ENCODE results near the gene SLC27A2.

SLC27A2 gene

DNA sequence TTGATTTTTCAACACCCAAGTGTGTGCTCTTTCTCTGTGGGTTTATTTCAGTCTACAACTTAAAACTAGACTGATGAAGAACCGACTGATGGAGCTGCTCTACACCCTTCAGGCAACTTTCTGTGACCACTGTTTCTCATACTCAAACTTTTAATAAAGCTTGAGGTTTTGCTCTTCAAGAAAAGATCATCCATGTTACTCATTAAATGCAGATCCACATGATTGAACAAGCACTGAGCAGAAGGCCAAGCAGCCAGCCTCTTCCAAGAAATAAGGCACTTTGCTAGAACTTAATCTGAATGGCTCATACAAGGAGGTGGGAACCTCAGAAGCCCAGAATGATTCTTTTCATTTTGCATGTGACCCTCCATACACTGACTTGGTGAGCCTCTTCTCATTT, 8.7 kb downstream of the SLC27A2 start:
- no peak for DNase-seq (ENCODE audit: low spot score)

- DNase-seq (ENCODE audit: low spot score): no peak
Observed at GRCh38 chr15:50192164-50192563, 10.2 kb downstream of the SLC27A2 start.

- DNase-seq (ENCODE audit: low spot score): no peak
Observed at GRCh38 chr15:50192926-50193620, 11.1 kb downstream of the SLC27A2 start.

DNA sequence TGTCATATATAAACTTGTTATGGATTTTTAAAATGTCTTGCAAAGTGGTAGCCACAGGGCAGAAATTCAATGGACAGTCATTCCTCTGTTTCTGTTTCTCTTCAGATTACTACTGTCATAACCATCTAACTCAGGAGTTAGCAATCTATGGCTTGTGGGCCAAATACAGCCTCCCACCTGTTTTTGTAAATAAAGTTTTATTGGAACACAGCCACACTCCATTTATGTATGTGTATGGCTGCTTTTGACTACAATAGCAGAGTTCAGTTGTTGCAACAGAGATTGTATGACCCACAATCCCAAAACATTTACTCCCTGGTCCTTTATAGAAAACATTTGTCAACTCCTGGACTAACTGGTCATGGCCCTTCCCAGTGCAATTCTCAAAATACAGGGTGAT, 20.0 kb downstream of the SLC27A2 start:
- no peak for DNase-seq (ENCODE audit: low spot score)

DNA sequence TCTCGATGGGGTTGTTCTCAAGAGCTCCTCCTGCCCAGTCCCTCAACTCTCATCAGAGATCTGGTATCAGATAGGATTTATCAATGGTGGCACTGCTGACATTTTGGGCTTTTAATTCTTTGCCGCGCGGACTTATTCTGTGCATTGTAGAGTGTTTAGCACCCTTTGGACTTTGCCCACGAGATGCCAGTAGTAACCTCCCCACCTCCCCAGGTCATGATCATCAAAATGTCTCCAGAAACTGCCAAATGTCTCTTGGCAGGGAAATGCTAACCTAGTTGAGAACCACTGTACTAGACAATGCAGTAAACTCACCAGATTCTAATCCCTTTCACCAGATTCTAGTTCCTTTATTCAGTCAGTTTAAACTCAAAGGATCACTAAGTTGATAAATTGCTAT, 24.0 kb downstream of the SLC27A2 start:
- DNase-seq (ENCODE audit: low spot score): no peak

GRCh38 chr15:50209809-50210208, 27.8 kb downstream of the SLC27A2 start:
- no peak for DNase-seq (ENCODE audit: low spot score)

DNA sequence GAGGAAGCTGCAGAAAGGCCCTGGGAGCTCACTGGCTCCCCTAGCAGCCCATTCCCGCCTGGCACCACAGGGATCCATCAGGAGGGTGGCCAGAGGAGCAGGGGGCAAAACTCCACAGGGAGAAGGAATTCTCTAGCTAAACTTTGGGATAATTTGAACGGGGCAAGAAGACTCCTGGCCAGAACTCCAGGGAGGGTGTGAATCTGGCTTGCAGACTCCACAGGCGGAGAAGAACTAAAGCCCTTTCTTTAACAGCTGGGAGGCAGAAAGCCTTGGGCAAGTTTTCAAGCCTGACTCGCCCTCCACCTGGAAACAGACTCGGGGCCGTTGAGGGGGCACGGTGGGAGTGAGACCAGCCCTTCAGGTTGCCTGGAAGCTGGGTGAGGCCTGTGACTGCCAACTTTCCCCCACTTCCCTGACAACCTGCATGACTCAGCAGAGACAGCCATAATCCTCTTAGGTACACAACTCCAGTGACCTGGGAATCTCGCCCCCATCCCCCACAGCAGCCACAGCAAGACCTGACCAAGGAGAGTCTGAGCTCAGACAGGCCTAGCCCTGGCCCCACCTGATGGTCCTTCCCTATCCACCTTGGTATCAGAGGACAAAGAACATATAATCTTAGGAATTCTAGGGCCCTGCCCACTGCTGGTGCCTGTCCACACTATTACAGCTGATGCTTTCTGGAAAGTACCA, 28.6 kb downstream of the SLC27A2 start:
- DNase-seq (ENCODE audit: low spot score): no peak

DNA sequence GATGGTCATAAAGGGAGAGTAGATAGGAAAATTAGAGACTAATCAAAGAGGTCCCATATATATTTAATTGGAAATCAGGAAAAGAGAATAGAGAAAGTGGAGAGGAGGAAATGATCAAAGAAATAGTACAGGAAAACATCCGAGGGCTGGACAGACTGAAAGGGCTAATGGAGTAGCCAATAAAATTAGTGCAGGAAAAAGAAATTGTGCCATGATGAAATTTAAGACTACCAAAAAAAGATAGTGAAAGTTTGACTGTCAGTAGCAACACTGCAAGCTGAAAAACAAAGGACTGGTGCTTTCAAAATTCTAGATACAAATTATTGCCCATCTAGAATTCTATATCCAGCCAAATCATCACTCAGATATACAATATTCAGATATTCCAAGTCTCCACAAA, 36.3 kb downstream of the SLC27A2 start:
- no peak for DNase-seq (ENCODE audit: low spot score)

DNA sequence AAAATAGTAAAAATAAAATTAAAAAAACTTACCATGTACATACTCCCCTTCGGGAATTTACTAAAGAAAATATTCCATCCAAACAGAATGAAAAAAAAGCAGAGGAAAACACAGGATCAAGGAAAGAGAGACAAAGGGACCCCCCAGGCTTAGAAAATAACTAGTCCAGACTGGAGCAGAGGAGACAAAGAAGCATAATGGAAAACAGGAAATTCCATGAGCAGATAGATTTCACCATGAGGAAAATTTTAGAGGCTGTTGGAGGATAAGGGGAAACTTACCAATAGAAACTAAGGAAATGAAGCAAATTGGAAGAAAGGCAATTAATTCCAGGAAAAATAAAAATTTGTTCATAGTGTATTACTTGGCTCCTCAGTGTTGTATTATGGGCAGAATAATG, 36.7 kb downstream of the SLC27A2 start:
- DNase-seq (ENCODE audit: low spot score): no peak

GRCh38 chr15:50219820-50220219, 37.8 kb downstream of the SLC27A2 start:
- DNase-seq (ENCODE audit: low spot score): no peak

DNA sequence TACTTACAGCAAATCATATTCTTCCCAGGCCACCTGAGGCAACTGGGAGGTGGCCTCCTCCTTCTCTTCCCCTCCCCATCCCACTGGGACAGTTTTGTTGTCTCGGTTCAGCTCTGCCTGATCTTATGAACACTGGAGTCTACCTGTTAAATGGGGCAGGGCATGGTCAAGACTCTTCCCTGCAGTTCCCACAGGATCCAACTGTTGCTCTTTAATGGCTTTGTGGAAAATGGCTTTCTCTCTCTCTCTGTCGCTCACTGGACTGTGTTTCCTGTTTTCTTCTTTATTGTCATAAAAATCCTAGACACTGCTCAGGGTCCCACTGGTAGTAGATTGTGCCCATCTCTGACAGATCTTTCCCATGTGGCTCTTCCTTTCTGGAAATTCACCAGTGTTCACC, 40.2 kb downstream of the SLC27A2 start:
- no peak for DNase-seq (ENCODE audit: low spot score)

GRCh38 chr15:50224606-50225005, 42.6 kb downstream of the SLC27A2 start:
- no peak for DNase-seq (ENCODE audit: low spot score)

DNA sequence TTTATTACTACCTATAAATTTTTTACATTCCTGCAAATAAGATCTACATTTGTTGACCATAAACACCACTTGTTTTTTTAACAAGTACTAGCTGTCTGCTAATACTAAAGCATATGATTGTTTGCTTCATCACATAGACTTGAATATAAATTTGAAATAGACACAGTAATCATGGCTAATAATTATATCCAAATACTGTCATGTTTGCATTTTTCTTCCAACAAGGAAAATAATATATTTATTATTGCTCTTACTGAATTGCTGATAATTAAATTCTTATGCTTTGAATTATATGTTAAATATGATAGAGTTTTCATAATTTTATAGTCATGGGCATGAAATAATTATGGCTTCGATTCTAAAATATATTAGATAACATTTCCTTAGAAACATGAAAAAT, 43.1 kb downstream of the SLC27A2 start:
- DNase-seq (ENCODE audit: low spot score): no peak

- DNase-seq (ENCODE audit: low spot score): no peak
Observed at GRCh38 chr15:50225938-50226337, 43.9 kb downstream of the SLC27A2 start.

DNA sequence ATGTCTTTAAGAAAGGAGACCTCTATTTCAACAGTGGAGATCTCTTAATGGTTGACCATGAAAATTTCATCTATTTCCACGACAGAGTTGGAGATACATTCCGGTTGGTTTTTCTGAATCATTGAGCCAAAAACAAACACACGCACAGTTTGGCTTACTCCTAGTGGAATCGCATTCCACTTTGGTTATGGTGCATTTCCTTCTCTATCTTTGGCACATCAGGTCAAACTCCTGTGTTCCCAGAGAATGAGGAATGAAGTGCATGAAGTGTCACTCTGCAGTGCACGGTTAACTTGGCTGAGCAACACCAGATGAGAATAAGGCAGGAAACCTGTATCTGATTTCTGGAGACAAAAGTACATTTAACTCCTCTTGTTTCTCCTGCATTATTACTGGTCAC, 45.1 kb downstream of the SLC27A2 start:
- DNase-seq (ENCODE audit: low spot score): no peak

DNA sequence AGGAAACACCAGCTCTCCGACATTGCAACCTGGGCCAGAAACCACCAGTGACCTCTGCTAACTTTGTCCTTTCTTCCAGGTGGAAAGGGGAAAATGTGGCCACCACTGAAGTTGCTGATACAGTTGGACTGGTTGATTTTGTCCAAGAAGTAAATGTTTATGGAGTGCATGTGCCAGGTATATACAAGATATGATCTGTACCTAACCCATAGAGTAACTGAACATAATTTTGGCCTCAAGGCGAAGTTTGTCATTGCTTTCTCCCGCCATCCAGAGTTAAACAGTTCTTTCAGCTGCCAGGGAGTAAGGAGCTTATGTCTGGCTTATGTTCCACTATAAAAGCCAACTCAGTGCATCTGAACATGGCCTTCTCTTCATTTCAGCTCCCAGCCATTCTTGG, 46.9 kb downstream of the SLC27A2 start:
- DNase-seq (ENCODE audit: low spot score): no peak

DNA sequence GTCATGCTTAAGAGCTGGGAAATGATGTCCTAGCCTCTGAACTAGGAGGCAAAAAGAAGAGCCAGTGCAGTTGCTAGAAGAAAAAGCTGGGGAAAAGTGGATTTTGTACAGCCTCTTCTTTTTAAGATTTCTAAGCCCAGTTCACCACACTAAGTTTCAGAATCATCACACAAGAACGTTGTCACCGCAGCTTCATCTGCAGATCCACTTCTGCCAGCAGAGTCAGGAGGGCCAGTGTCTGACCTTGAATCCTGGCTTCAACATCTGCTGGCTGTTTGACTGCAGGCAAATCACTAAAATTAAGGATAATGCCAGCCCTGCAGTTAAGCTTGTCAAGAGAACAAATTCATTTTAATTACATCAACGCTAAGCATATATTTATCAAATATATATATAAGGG, 47.3 kb downstream of the SLC27A2 start:
- no peak for DNase-seq (ENCODE audit: low spot score)

- no peak for DNase-seq (ENCODE audit: low spot score)
Observed at GRCh38 chr15:50231761-50232160, 49.8 kb downstream of the SLC27A2 start.

GRCh38 chr15:50232791-50233190, 50.8 kb downstream of the SLC27A2 start:
- no peak for DNase-seq (ENCODE audit: low spot score)

- no peak for DNase-seq (ENCODE audit: low spot score)
Observed at GRCh38 chr15:50233192-50233736, 51.3 kb downstream of the SLC27A2 start.

GRCh38 chr15:50234764-50235163, 52.8 kb downstream of the SLC27A2 start:
- DNase-seq (ENCODE audit: low spot score): no peak

- DNase-seq (ENCODE audit: low spot score): no peak
Observed at GRCh38 chr15:50235794-50236193, 53.8 kb downstream of the SLC27A2 start.

GRCh38 chr15:50236433-50236832, 54.4 kb downstream of the SLC27A2 start:
- no peak for DNase-seq (ENCODE audit: low spot score)

DNA sequence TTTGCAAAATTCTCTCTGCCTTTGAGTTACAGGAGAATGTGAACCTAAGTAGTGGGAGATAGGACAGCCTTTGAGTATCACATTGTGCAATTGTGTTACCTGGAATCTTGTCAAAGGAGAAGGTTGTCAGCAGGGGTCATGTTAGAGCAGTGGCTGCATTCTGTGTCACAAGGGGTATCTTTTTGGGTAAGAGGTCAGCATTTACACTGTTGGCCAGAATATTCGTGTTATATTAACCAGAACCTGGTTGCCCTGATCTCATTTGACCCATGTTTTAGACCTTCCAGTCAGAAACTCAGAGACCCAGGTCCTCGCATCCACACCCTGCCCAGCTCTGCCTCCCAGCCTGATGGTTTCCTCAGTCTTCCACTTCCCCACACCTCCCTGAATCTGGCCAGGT, 56.3 kb downstream of the SLC27A2 start:
- no peak for DNase-seq (ENCODE audit: low spot score)

All from D341Med (cell line).